HepG2 (cell line): Measurements from ENCODE around the gene HOXA4. TPM values are rescaled to one million over a fixed set of nuclear protein-coding genes. Genes with fewer than 3 reads are reported as not detected.

ENCODE experiments used
- ATAC-seq: fragments of 200-7000 bp; cut with Tn5 transposase; 3 replicates; pipeline ENCODE4 v1.9.1; 2020; ENCODE audit warnings: mild to moderate bottlenecking, moderate library complexity
- BruUV-seq: library from RNA; stranded (reverse); fragments of 400-500 nt; replicated peaks from 2 replicates; lab custom pipeline; 2021; lab: Mats Ljungman, UMichigan
- CTCF ChIA-PET: fragments of 300-600 bp; formaldehyde crosslinking; extraction: SDS; loops from one replicate; lab custom pipeline; 2021; ENCODE audit warnings: low total read pairs, inconsistent platforms, low intra/inter-chr PET ratio; lab: Yijun Ruan, JAX
- POLR2A ChIA-PET: fragments of 350-600 bp; sonication (Branson Sonifier 250); formaldehyde crosslinking; loops from one replicate; lab custom pipeline; 2020; ENCODE audit warnings: antibody characterized with exemption, inconsistent platforms; lab: Yijun Ruan, JAX
- DNase-seq: peaks from one replicate; pipeline ENCODE4 v3.0.0-alpha.2; 2015; ENCODE audit warnings: low spot score
- FAIRE-seq: peaks from 3 replicates; lab custom pipeline; 2011; peaks lifted over from hg19 to GRCh38; lab: Jason Lieb, UNC
- H2AFZ ChIP-seq: one replicate; pipeline ENCODE4 v1.6.1; 2011; ENCODE audit warnings: low read length, inconsistent platforms
- H3K27ac ChIP-seq: fragments of 300-600 bp; 3 replicates; pipeline ENCODE4 v1.8.0; 2011; ENCODE audit warnings: mixed run types, mild to moderate bottlenecking, mixed read lengths, low read length, inconsistent platforms; ENCODE audit not compliant: insufficient read depth; ENCODE audit errors: extremely low read length
- H3K27me3 ChIP-seq, 2 experiments: fragments of 200-600 bp in 1 of 2; 2 replicates in 1 of 2; 3 replicates in 1 of 2; pipeline versions ENCODE4 v1.6.0 to v1.8.0; 2011; ENCODE audit warnings: low read length in 2 of 2, mild to moderate bottlenecking in 2 of 2, moderate library complexity in 2 of 2, inconsistent platforms in 1 of 2; ENCODE audit not compliant: insufficient read depth in 2 of 2, control insufficient read depth in 1 of 2
- H3K36me3 ChIP-seq, 2 experiments: fragments of 200-600 bp in 1 of 2; replicated peaks in 1 of 2; 2 replicates in 1 of 2; 3 replicates in 1 of 2; pipeline versions ENCODE4 v1.5.1 to v1.8.0; 2011; ENCODE audit warnings: low read length in 2 of 2, inconsistent platforms in 1 of 2; ENCODE audit not compliant: insufficient read depth in 2 of 2, control insufficient read depth in 1 of 2
- H3K4me1 ChIP-seq: 2 replicates; pipeline ENCODE4 v1.5.1; 2012; ENCODE audit warnings: low read length, inconsistent platforms; ENCODE audit not compliant: insufficient read depth
- H3K4me2 ChIP-seq: 2 replicates; pipeline ENCODE4 v1.6.0; 2011; ENCODE audit warnings: low read depth, low read length, inconsistent platforms
- H3K4me3 ChIP-seq, 3 experiments: fragments of 200-600 bp in 1 of 3; sonication (generic), shearing (Covaris generic) in 1 of 3; replicated peaks in 1 of 3; 2 replicates each; pipeline ENCODE4 v1.5.1; 2011 to 2016; ENCODE audit warnings: low read length in 3 of 3, inconsistent platforms in 2 of 3, low read depth in 2 of 3, mild to moderate bottlenecking in 2 of 3, control low read depth in 1 of 3, mixed read lengths in 1 of 3; ENCODE audit not compliant: insufficient read depth in 1 of 3
- H3K79me2 ChIP-seq: one replicate; pipeline ENCODE4 v1.6.1; 2011; ENCODE audit warnings: low read length, inconsistent platforms; ENCODE audit not compliant: insufficient read depth
- H3K9ac ChIP-seq: 2 replicates; pipeline ENCODE4 v1.6.0; 2011; ENCODE audit warnings: mild to moderate bottlenecking, low read depth, low read length, inconsistent platforms; ENCODE audit not compliant: insufficient read depth
- H3K9me3 ChIP-seq: 2 replicates; pipeline ENCODE4 v1.5.1; 2012; ENCODE audit warnings: mild to moderate bottlenecking, low read length
- H4K20me1 ChIP-seq: 2 replicates; pipeline ENCODE4 v1.6.0; 2011; ENCODE audit warnings: inconsistent platforms, mild to moderate bottlenecking, low read length, moderate library complexity; ENCODE audit not compliant: insufficient read depth
- CEBPG ChIP-seq: IDR thresholded peaks from 2 replicates; pipeline ENCODE4 v1.6.1; 2016
- CENPX ChIP-seq: sonication (generic); formaldehyde crosslinking; IDR thresholded peaks from 2 replicates; pipeline ENCODE4 v1.9.0; 2021; ENCODE audit warnings: mild to moderate bottlenecking, missing genetic modification reagents, moderate library complexity
- HOXA7 ChIP-seq: sonication (generic); formaldehyde crosslinking; IDR thresholded peaks from 2 replicates; pipeline ENCODE4 v1.8.1; 2022; ENCODE audit warnings: mild to moderate bottlenecking, missing genetic modification reagents, moderate library complexity
- IKZF1 ChIP-seq: fragments of 450-650 bp; IDR thresholded peaks from 2 replicates; pipeline ENCODE4 v1.7.1; 2016
- MBD4 ChIP-seq: IDR thresholded peaks from 2 replicates; pipeline ENCODE4 v1.6.1; 2012; ENCODE audit warnings: low read length, inconsistent platforms, borderline replicate concordance
- RFXAP ChIP-seq: sonication (generic); formaldehyde crosslinking; IDR thresholded peaks from 2 replicates; pipeline ENCODE4 v1.4.0; 2020; ENCODE audit warnings: missing genetic modification reagents, borderline replicate concordance
- SALL1 ChIP-seq: sonication (generic); formaldehyde crosslinking; IDR thresholded peaks from 2 replicates; pipeline ENCODE4 v1.8.0; 2022; ENCODE audit warnings: mild to moderate bottlenecking, missing genetic modification reagents
- SRSF1 ChIP-seq: fragments of 200-400 bp; formaldehyde crosslinking; optimal IDR thresholded peaks from 2 replicates; pipeline ENCODE3; 2017; ENCODE audit warnings: mild to moderate bottlenecking, low read depth, low read length, moderate library complexity
- SRSF4 ChIP-seq: fragments of 200-400 bp; formaldehyde crosslinking; IDR thresholded peaks from one replicate; pipeline ENCODE4 v1.6.1; 2018; ENCODE audit warnings: mild to moderate bottlenecking, low read depth, low read length, moderate library complexity; ENCODE audit not compliant: poor library complexity, severe bottlenecking
- XBP1 ChIP-seq: sonication (generic); formaldehyde crosslinking; IDR thresholded peaks from 2 replicates; pipeline ENCODE4 v1.5.0; 2020; ENCODE audit warnings: missing genetic modification reagents
- ZBTB37 ChIP-seq: sonication (generic); formaldehyde crosslinking; IDR thresholded peaks from 2 replicates; pipeline ENCODE4 v1.4.0; 2020; ENCODE audit warnings: mild to moderate bottlenecking, missing genetic modification reagents
- ZBTB8A ChIP-seq: sonication (generic); formaldehyde crosslinking; IDR thresholded peaks from 2 replicates; pipeline ENCODE4 v1.4.0; 2020; ENCODE audit warnings: mild to moderate bottlenecking, low read depth, missing genetic modification reagents, borderline replicate concordance
- ZNF605 ChIP-seq: sonication (generic); formaldehyde crosslinking; IDR thresholded peaks from 2 replicates; pipeline ENCODE4 v1.8.0; 2022; ENCODE audit warnings: mild to moderate bottlenecking, missing genetic modification reagents
- WGBS: methylation state at CpG from one replicate; pipeline ENCODE4 v1.1.6; 2017; ENCODE audit warnings: low lambda C conversion rate; 5-methylcytosine and 5-hydroxymethylcytosine counted together
- in situ Hi-C: cut with HindIII; loops from 2 replicates; pipeline ENCODE4 v1.10.0; 2017; ENCODE audit warnings: low pct_unique_long_range_greater_than_20kb; ENCODE audit not compliant: extremely low pct_ligation_motif_present
- intact Hi-C: fragments of 100-400 bp; cut with micrococcal nuclease; formaldehyde crosslinking; loops from one replicate; pipeline ENCODE4 v1.10.0; 2022; ENCODE audit not compliant: unreplicated experiment
- polyA plus RNA-seq, 8 experiments: library from polyadenylated mRNA; depleted of rRNA in 3 of 8; stranded (reverse) in 7 of 8; unstranded in 1 of 8; fragments of >200 nt; fragmentation: Illumina TruSeq in 4 of 8; extraction: Trizol in 4 of 8; gene quantifications; 2 replicates each; pipeline versions ENCODE4 v1.2.1 to v1.2.3, GENCODE V29; 2011 to 2016; ENCODE audit warnings: low read depth in 4 of 8, missing spikeins in 1 of 8, mixed read lengths in 1 of 8; ENCODE audit not compliant: insufficient read depth in 1 of 8
- total RNA-seq, 5 experiments: library from RNA; depleted of rRNA; stranded (reverse); fragments of >200 nt; fragmentation: Illumina TruSeq; extraction: Trizol; gene quantifications; 2 replicates each; pipeline ENCODE4 v1.2.3, GENCODE V29; 2016; ENCODE audit warnings: low read depth in 1 of 5

HOXA4 gene
- total and polyA plus RNA-seq, 2 of the 13 experiments (the other 11 are each of a cell fraction or from before 2014, with no cell fraction given), result 2.4 to 5.4 TPM

GRCh38 chr7:27139334-27140125 is 9.0 kb upstream of the HOXA4 start (continued):
- TF ChIP-seq SRSF1, result no peak

- no peak overlapping the region for H3K27ac ChIP-seq
- CTCF ChIA-PET, result no interaction called here
- intact Hi-C loops (no loop called here), in situ Hi-C loops (no loop called here)
- no peaks in the 10 kb centered on the region for H4K20me1 ChIP-seq
- BruUV-seq, result no TSS peak
- TF ChIP-seq SRSF4, result no peak
- no peak for TF ChIP-seq CEBPG (CRISPR knock-in tag)
- TF ChIP-seq XBP1 (CRISPR knock-in tag), result no peak
- TF ChIP-seq SALL1 (CRISPR knock-in tag), result no peak
- no peak for TF ChIP-seq ZNF605 (CRISPR knock-in tag)
- no peak for TF ChIP-seq MBD4
- no peak for TF ChIP-seq RFXAP (CRISPR knock-in tag)
- TF ChIP-seq CENPX (CRISPR knock-in tag), result no peak
- TF ChIP-seq IKZF1, result no peak
- no peak for TF ChIP-seq ZBTB8A (CRISPR knock-in tag)
- no peak for TF ChIP-seq ZBTB37 (CRISPR knock-in tag)
- TF ChIP-seq HOXA7 (CRISPR knock-in tag), result no peak
- no peak overlapping the region for H3K4me2 ChIP-seq
- POLR2A ChIA-PET, result no interaction called here
- H3K9me3 ChIP-seq, result no peaks in the 10 kb centered on the region
- ATAC-seq (no peak), DNase-seq (no peak), FAIRE-seq (no peak)
- no peaks in the 10 kb centered on the region for H3K36me3 ChIP-seq
- WGBS, result 94% methylated on average over 11 of the region's 11 CpGs
- no peaks in the 10 kb centered on the region for H3K27me3 ChIP-seq
- H2AFZ ChIP-seq, result no peak overlapping the region
- H3K4me1 ChIP-seq, result peaks cover 40% of the 10 kb centered on the region
- H3K79me2 ChIP-seq, result no peaks in the 10 kb centered on the region
- no peak overlapping the region for H3K9ac ChIP-seq
- H3K4me3 ChIP-seq, result no peak overlapping the region
These were observed 8.4 kb upstream of the HOXA4 start for GRCh38 chr7:27138985-27139333.
